GM21360 (cell line): Measurements from ENCODE around the gene PDX1.
"Not testable (repeated sequence)": the region's sequence is repeated elsewhere in the genome, so short reads cannot be mapped to it uniquely, and the experiment has no call there.

ENCODE experiments used
- ATAC-seq: cut with Tn5 transposase; IDR thresholded peaks from one replicate; pipeline ENCODE4 v1.9.1; 2021; ENCODE audit warnings: mild to moderate bottlenecking, moderate library complexity; ENCODE audit not compliant: unreplicated experiment

The PDX1 gene

GRCh38 chr13:27954406-27954851, 34.6 kb downstream of the PDX1 start:
- ATAC-seq = peak; percentile 27

GRCh38 chr13:27955014-27955591, 35.3 kb downstream of the PDX1 start:
- ATAC-seq = no peak

- ATAC-seq = no peak
Measured at GRCh38 chr13:27956576-27957300, 36.9 kb downstream of the PDX1 start.

GRCh38 chr13:27959976-27960361, 40.2 kb downstream of the PDX1 start:
- ATAC-seq = no peak

- no peak for ATAC-seq
Measured at GRCh38 chr13:27960362-27961226, 40.8 kb downstream of the PDX1 start.

GRCh38 chr13:27961227-27962085, 41.7 kb downstream of the PDX1 start:
- no peak for ATAC-seq

GRCh38 chr13:27962128-27962841, 42.5 kb downstream of the PDX1 start:
- ATAC-seq = no peak

GRCh38 chr13:27962982-27963381, 43.2 kb downstream of the PDX1 start:
- no peak for ATAC-seq

GRCh38 chr13:27963491-27963890, 43.7 kb downstream of the PDX1 start:
- no peak for ATAC-seq

- ATAC-seq = not testable (repeated sequence)
Measured at GRCh38 chr13:27964206-27964605, 44.4 kb downstream of the PDX1 start.

GRCh38 chr13:27964741-27965323, 45.0 kb downstream of the PDX1 start:
- no peak for ATAC-seq

GRCh38 chr13:27965343-27965739, 45.5 kb downstream of the PDX1 start:
- ATAC-seq = no peak

GRCh38 chr13:27965740-27966640, 46.2 kb downstream of the PDX1 start:
- no peak for ATAC-seq

- ATAC-seq = no peak
Measured at GRCh38 chr13:27966641-27967202, 46.9 kb downstream of the PDX1 start.

- ATAC-seq = no peak
Measured at GRCh38 chr13:27967203-27967735, 47.5 kb downstream of the PDX1 start.

- ATAC-seq = no peak
Measured at GRCh38 chr13:27967736-27968315, 48.0 kb downstream of the PDX1 start.

- no peak for ATAC-seq
Measured at GRCh38 chr13:27968316-27969081, 48.7 kb downstream of the PDX1 start.
